GM18867 (cell line): ENCODE results near the gene SH3RF1.
A peak's percentile ranks its signal among the peaks of the same experiment; 100 is the strongest.
"Not testable (repeated sequence)": the region's sequence is repeated elsewhere in the genome, so short reads cannot be mapped to it uniquely, and the experiment has no call there.

Experiments
- ATAC-seq: cut with Tn5 transposase; IDR thresholded peaks from one replicate; pipeline ENCODE4 v1.9.1; 2021; ENCODE audit warnings: mild to moderate bottlenecking, moderate library complexity; ENCODE audit not compliant: unreplicated experiment

Gene SH3RF1

GRCh38 chr4:169202878-169203277 lies 67.9 kb downstream of the SH3RF1 start:
- no peak for ATAC-seq

- no peak for ATAC-seq
Observed at GRCh38 chr4:169202145-169202699, 68.5 kb downstream of the SH3RF1 start.

GRCh38 chr4:169201222-169202144 lies 69.3 kb downstream of the SH3RF1 start:
- no peak for ATAC-seq

- ATAC-seq = no peak
Observed at GRCh38 chr4:169200361-169201030, 70.3 kb downstream of the SH3RF1 start.

GRCh38 chr4:169199184-169199583 lies 71.6 kb downstream of the SH3RF1 start:
- ATAC-seq = no peak

- ATAC-seq = no peak
Observed at GRCh38 chr4:169198167-169198566, 72.6 kb downstream of the SH3RF1 start.

GRCh38 chr4:169197206-169197605 lies 73.5 kb downstream of the SH3RF1 start:
- not testable (repeated sequence) for ATAC-seq

GRCh38 chr4:169195032-169195431 lies 75.7 kb downstream of the SH3RF1 start:
- ATAC-seq = no peak

- not testable (repeated sequence) for ATAC-seq
Observed at GRCh38 chr4:169189968-169190367, 80.8 kb downstream of the SH3RF1 start.

- ATAC-seq = peak; percentile 89
Observed at GRCh38 chr4:169189372-169189771, 81.4 kb downstream of the SH3RF1 start.

GRCh38 chr4:169188204-169188603 lies 82.6 kb downstream of the SH3RF1 start:
- no peak for ATAC-seq

- no peak for ATAC-seq
Observed at GRCh38 chr4:169185133-169185956, 85.4 kb downstream of the SH3RF1 start.

GRCh38 chr4:169184686-169185085 lies 86.1 kb downstream of the SH3RF1 start:
- no peak for ATAC-seq

- no peak for ATAC-seq
Observed at GRCh38 chr4:169184236-169184635, 86.5 kb downstream of the SH3RF1 start.

- no peak for ATAC-seq
Observed at GRCh38 chr4:169183581-169183980, 87.2 kb downstream of the SH3RF1 start.

- no peak for ATAC-seq
Observed at GRCh38 chr4:169179609-169180521, 90.9 kb downstream of the SH3RF1 start.

GRCh38 chr4:169178092-169178491 lies 92.7 kb downstream of the SH3RF1 start:
- ATAC-seq = not testable (repeated sequence)

- no peak for ATAC-seq
Observed at GRCh38 chr4:169175476-169175875, 95.3 kb downstream of the SH3RF1 start.

GRCh38 chr4:169175035-169175434 lies 95.7 kb downstream of the SH3RF1 start:
- ATAC-seq = no peak

GRCh38 chr4:169174247-169174646 lies 96.5 kb downstream of the SH3RF1 start:
- no peak for ATAC-seq
